Lung (tissue), 12 donors: ENCODE data around the gene PPP3CB. TPM values are rescaled to one million over a fixed set of nuclear protein-coding genes. Genes with fewer than 3 reads are reported as not detected.

Source experiments
- ATAC-seq: fragments of 200-7000 bp; cut with Tn5 transposase; one replicate; pipeline ENCODE4 v1.9.1; 2020; ENCODE audit warnings: moderate number of reproducible peaks; ENCODE audit not compliant: insufficient read depth, low FRiP score
- DNase-seq, 3 donors: peaks; one replicate each; pipeline ENCODE4 v3.0.0-alpha.2; 2013 to 2017
- H3K27ac ChIP-seq, 2 donors: one replicate each; pipeline ENCODE4 v1.5.1; 2013; ENCODE audit warnings: mild to moderate bottlenecking in 2 of 2, moderate library complexity in 2 of 2, control low read depth in 1 of 2, inconsistent platforms in 1 of 2, low read depth in 1 of 2, low read length in 1 of 2
- H3K27me3 ChIP-seq, 3 donors: one replicate each; pipeline ENCODE4 v1.5.1; 2013; ENCODE audit warnings: low read length in 2 of 3; ENCODE audit not compliant: control insufficient read depth in 3 of 3, insufficient read depth in 3 of 3
- H3K36me3 ChIP-seq, 4 donors: one replicate each; pipeline ENCODE4 v1.5.1; 2013; ENCODE audit warnings: low read length in 4 of 4, mild to moderate bottlenecking in 1 of 4, moderate library complexity in 1 of 4; ENCODE audit not compliant: control insufficient read depth in 4 of 4, insufficient read depth in 4 of 4
- H3K4me1 ChIP-seq, 5 donors: one replicate each; pipeline ENCODE4 v1.5.1; 2013; ENCODE audit warnings: low read length in 5 of 5, mild to moderate bottlenecking in 2 of 5, moderate library complexity in 1 of 5; ENCODE audit not compliant: control insufficient read depth in 5 of 5, insufficient read depth in 5 of 5
- H3K4me3 ChIP-seq: one replicate; pipeline ENCODE4 v1.5.1; 2013; ENCODE audit warnings: mild to moderate bottlenecking, control low read depth, moderate library complexity
- H3K9ac ChIP-seq, 2 donors: one replicate each; pipeline ENCODE4 v1.5.1; 2013; ENCODE audit warnings: low read length in 2 of 2, control low read depth in 1 of 2; ENCODE audit not compliant: insufficient read depth in 1 of 2
- H3K9me3 ChIP-seq, 4 donors: one replicate each; pipeline ENCODE4 v1.5.1; 2013; ENCODE audit warnings: low read length in 3 of 4, mild to moderate bottlenecking in 1 of 4, moderate library complexity in 1 of 4; ENCODE audit not compliant: control insufficient read depth in 4 of 4, insufficient read depth in 3 of 4
- CTCF ChIP-seq: IDR thresholded peaks from 2 replicates; pipeline ENCODE4 v1.5.1; 2012; ENCODE audit warnings: mild to moderate bottlenecking; ENCODE audit errors: control extremely low read depth, extremely low read depth
- WGBS, 2 donors: extraction: QIAGEN DNeasy Blood & Tissue Kit; methylation state at CpG; one replicate each; pipeline ENCODE4 v1.1.7; 2013; 5-methylcytosine and 5-hydroxymethylcytosine counted together
- polyA plus RNA-seq, 2 donors: library from polyadenylated mRNA; stranded (reverse); fragments of 200-250 nt; gene quantifications; one replicate each; pipeline ENCODE4 v1.2.1, GENCODE V29; 2013
- total RNA-seq, 2 donors: library from RNA; depleted of rRNA in 1 of 2; stranded (reverse); fragments of >200 nt in 1 of 2; gene quantifications; one replicate each; pipeline ENCODE4 v1.2.1, GENCODE V29; 2014 to 2021
- donor health status: control.
- donor health status: control.
- donor health status: Bipolar disorder and iron deficiency.
- donor health status: healthy.
- donor health status: DM: yes; HTN: yes; CAD: no.

PPP3CB gene
- total and polyA plus RNA-seq, 4 donors: 21.5 to 65.0 (median 28.4) TPM

- Histone ChIP-seq H3K4me3 (peak overlapping the region; percentile 91), H3K27me3 (no peaks in the 10 kb centered on the region), H3K9ac (peak overlapping the region; percentile 65 to 82), H3K4me1 (peaks cover 5 to 27% (median 10%) of the 10 kb centered on the region in 5 donors), H3K36me3 (peaks cover 3 to 15% (median 8%) of the 10 kb centered on the region in 4 donors), H3K27ac (peak overlapping the region; percentile 93 to 100), H3K9me3 (no peaks in the 10 kb centered on the region)
- ATAC-seq (peak; percentile 97), DNase-seq (peak; percentile 83 to 87 (median 86))
- TF ChIP-seq CTCF: no peak
- 0% methylated on average over 46 to 55 of the region's 55 CpGs for WGBS, 2 donors
Measured at GRCh38 chr10:73495226-73495883, 469 bp downstream of the PPP3CB start.

GRCh38 chr10:73494877-73495225 is 973 bp downstream of the PPP3CB start:
- no peak for ATAC-seq
- 0% methylated on average over 2 of the region's 2 CpGs for WGBS, 2 donors
- H3K4me3 ChIP-seq: peak overlapping the region; percentile 91

GRCh38 chr10:73494213-73494612 is 1.6 kb downstream of the PPP3CB start:
- ATAC-seq (no peak), DNase-seq (no peak)
- no peak overlapping the region for H3K27ac ChIP-seq
- H3K9ac ChIP-seq: no peak overlapping the region
- no peaks in the 10 kb centered on the region for H3K9me3 ChIP-seq
- no peaks in the 10 kb centered on the region for H3K27me3 ChIP-seq
- peaks cover 0 to 9% (median 4%) of the 10 kb centered on the region in 4 donors for H3K36me3 ChIP-seq
- peaks cover 5 to 27% (median 10%) of the 10 kb centered on the region in 5 donors for H3K4me1 ChIP-seq
- TF ChIP-seq CTCF: no peak
- no peak overlapping the region for H3K4me3 ChIP-seq
- WGBS, 2 donors: 94% methylated on average over 15 of the region's 15 CpGs

More at GRCh38 chr10:73494877-73495225, 973 bp downstream of the PPP3CB start:
- Histone ChIP-seq H3K27ac (peak overlapping the region; percentile 93 to 100), H3K36me3 (peaks cover 3 to 10% (median 5%) of the 10 kb centered on the region in 4 donors), H3K9ac (peak overlapping the region; percentile 65 to 82), H3K9me3 (no peaks in the 10 kb centered on the region), H3K4me1 (peaks cover 5 to 27% (median 10%) of the 10 kb centered on the region in 5 donors), H3K27me3 (no peaks in the 10 kb centered on the region)
- no peak for DNase-seq
- no peak for TF ChIP-seq CTCF
